HT1080 (cell line): ENCODE data around the gene SNUPN. TPM values are rescaled to one million over a fixed set of nuclear protein-coding genes. Genes with fewer than 3 reads are reported as not detected.

Source experiments
- DNase-seq: peaks from one replicate; pipeline ENCODE4 v3.0.0-alpha.2; 2015; ENCODE audit warnings: low read depth
- polyA plus RNA-seq, 2 experiments: library from polyadenylated mRNA; depleted of rRNA; stranded (reverse); fragments of >200 nt; gene quantifications; 2 replicates each; pipeline ENCODE4 v1.2.3, GENCODE V29; 2015
- total RNA-seq: library from RNA; depleted of rRNA; stranded (reverse); fragments of >200 nt; shearing (Covaris generic); gene quantifications from 2 replicates; pipeline ENCODE4 v1.2.3, GENCODE V29; 2014; rRNA removed

SNUPN gene
- 33.6 and 39.4 TPM in 2 replicates for total RNA-seq
- polyA plus RNA-seq (2015; cell fraction: cytosol; rRNA removed): 45.0 and 45.1 TPM in 2 replicates
- polyA plus RNA-seq (2015; cell fraction: nucleus; rRNA removed): 28.2 and 35.8 TPM in 2 replicates

- peak; percentile 93 for DNase-seq
Observed at GRCh38 chr15:75625542-75626347, at the start of gene SNUPN. Gene SNUPN, minus strand, starts transcription at chr15:75625725. Its CDS starts 4,674 bp downstream, at chr15:75621051.

- DNase-seq: no peak
Observed at GRCh38 chr15:75674366-75674765, 48.8 kb upstream of the SNUPN start.

DNA sequence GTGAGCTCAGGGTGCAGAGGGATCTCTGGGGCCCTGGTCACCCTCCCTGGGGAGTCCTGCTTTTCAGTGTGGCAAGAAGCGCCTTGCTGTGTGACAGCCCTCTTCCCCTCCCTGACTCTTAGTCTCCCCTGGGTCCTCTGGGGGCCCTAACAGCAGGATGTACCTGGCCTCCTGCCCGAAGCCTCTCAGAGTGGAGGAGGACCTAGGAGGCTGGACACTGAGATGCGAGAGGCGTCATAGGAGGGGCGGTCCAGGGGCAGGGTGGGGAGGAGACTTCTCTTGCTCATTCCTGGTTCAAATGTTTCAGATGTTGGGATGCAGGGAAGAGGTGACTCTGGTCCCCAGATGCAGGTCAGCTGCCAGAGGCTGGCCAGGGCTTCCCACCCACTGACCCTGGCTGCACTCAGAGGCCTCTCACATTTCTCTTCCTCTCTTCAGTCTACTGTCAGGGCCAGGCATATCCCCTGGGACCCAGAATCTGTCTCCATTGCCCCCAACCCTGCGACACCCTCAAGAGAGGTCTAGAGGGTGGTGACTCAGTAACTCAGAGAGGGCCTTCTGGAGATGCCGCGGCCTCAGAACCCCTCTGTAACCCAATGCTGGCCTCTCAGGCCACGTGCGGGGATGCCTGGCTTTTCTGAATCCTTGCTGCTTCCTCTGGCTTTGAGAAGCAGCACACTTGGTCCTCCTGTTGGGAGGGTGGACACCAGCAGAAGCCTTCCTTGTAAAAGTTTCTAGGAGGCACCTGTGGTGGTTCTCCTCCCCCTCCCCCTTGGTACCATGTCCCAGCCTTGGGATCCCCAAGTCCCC lies 48.1 kb upstream of the SNUPN start:
- no peak for DNase-seq

GRCh38 chr15:75672646-75673425 lies 47.3 kb upstream of the SNUPN start:
- peak; percentile 34 for DNase-seq

GRCh38 chr15:75671730-75672602 lies 46.4 kb upstream of the SNUPN start:
- DNase-seq: no peak

DNA sequence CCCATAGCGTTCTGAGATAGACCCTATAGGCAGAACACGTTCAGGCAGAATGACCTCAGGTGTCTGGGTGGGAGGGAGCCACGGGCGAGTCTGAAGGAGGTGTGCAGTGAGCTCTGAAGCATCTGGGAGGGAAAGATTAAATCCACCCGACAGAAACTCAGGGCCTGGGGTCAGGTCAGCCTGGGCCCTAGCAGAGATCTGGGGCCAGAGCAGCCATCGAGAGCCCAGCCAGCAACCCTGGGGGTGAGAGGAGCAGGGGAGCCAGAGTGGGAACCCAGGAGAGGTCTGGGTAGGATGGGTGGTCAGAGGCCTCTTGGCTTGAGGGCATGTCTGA lies 44.3 kb upstream of the SNUPN start:
- no peak for DNase-seq

- peak; percentile 48 for DNase-seq
Observed at GRCh38 chr15:75669191-75669878, 43.8 kb upstream of the SNUPN start.

- DNase-seq: peak; percentile 99
Observed at GRCh38 chr15:75666823-75667501, 41.4 kb upstream of the SNUPN start.

GRCh38 chr15:75663931-75664421 lies 38.5 kb upstream of the SNUPN start:
- no peak for DNase-seq

DNA sequence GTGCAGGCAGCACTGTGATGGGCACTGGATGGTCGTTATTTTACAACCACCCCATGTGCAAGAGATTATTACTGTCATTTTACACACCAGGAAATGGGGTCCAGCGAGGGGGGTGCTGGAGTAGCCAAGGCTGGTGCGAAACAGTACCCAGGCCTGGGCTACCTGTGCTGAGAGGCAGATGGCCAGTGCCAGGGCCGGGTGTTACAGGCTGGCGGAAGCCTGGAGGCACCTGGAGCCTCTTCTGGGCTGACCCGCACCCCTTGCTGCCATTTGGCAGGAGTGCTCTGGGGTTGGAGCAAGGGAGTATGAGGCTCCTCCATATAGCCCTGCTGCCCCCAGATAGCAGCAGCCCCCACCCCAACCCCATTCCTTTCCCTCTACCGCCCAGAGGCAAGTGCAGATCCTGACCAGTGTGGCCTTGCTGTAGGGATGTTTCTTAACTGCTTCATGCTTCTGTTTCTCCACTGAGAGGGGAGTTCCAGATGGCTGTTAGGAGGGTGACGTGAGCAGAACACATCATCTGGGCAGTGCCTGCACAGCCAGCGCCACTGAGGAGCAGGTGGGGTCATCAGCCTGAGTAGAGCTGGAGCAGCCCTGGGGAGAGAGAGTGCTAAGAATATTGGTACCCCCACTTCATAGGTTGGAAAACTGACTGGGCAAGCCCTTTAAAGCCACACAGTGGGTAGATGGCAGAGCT lies 37.4 kb upstream of the SNUPN start:
- DNase-seq: no peak

GRCh38 chr15:75661756-75662140 lies 36.2 kb upstream of the SNUPN start:
- DNase-seq: no peak

DNA sequence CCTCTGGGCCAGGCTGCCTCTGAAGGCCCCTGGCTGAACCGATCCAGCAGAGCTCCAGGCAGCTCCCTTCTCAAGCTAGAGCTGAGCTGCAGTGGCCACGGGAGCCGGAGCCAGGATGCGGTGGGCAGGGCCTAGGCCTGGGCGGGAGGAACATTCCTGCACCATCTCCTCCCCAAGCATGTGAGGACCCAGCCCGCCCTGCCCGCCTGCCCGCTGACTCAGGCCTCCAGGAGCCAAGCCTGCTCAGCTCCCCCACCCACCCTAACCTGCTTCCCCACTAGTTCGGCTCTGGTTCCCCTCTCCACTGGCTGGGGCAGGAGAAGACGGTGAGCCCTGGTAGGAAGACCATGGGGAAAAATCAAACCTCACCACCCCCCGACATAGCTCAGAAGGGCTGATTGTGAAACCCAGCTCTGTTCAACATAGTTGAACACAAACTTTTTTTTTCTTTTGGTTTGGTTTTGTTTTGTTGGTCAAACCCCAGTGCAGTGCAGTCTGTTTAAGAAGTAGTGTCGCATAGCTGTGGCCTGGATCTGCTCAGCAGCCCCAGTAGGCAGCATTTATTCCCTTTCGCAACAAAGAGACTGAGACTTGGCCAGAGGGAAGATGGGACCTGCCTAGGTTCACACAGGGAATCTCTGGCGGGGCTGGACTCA lies 35.7 kb upstream of the SNUPN start:
- peak; percentile 94 for DNase-seq

DNA sequence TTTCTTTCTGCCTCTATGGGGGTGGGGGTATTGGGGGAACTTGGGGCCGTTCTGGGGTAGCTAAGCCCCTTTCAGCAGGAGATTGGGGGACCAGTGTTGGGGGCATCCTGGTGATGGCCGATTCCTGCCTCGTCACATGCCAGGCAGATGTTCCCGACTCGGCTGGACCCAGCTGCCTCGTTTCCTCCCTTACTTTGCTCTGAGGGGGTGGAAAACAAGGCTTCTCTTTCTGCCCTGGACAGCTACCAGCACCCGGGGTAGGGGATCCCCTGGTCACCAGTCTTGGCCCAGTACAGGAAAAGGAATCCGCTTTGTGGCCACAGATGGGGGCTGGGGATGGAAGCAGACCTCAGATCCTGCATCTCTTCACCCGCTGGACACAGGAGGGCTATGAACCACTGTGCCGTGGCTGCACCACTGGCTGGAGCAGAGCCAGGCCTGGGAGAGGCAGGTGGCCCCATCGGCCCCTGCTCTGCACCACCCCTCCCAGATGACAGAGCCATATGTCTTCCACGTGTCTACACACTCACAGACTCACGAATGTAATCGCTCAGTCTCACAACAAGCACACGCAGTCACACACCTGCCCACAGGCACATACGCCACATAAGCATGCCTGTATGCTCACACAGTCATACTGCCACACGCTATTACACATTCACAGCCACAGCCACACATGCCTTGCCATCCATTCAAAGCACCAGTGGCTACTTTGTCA lies 34.6 kb upstream of the SNUPN start:
- DNase-seq: no peak

DNA sequence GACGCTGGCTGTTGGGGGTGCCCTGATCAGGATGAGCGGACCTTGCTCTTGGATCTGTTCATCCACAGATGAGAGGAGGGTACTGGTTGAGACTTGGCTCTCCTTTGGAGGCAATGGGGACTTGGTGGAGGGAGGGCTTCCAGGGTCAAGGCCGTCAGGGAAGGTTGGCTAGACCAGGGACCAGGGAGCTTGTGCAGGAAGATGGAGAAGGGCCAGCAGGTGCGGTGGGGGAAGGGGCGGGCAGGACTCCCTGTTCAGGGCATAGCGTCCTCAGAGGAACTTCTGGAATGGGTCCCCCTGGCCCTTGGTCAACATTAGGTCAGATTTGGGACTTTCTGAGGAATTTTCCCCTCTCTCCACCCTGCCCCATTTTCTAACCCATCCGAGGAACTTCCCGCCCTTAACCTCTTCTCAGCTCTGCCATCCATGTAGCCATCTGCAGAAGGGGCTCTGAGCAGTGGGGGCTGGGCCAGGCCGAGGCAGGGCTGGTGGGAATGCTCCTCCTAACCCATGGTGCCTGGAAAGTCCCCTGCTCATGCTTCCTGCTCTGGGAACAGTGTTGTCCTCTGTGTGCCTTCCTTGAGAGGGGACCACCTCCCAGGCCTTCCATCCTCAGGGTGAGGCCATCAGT lies 33.7 kb upstream of the SNUPN start:
- no peak for DNase-seq

DNA sequence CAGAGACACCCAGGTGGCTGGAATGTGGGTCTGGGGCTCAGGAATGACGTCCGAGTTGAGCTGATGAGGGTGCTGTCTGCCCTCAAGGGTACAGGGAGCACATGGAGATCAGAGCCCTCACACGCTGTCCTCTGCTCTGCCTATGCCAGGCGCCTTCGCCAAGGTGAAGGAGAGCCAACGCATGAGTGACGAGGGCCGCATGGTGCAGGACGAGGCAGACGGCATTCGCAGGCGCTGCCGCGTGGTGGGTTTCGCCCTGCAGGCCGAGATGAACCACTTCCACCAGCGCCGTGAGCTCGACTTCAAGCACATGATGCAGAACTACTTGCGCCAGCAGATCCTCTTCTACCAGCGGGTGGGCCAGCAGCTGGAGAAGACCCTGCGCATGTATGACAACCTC lies 31.3 kb upstream of the SNUPN start:
- no peak for DNase-seq

- DNase-seq: no peak
Observed at GRCh38 chr15:75656331-75656730, 30.8 kb upstream of the SNUPN start.

DNA sequence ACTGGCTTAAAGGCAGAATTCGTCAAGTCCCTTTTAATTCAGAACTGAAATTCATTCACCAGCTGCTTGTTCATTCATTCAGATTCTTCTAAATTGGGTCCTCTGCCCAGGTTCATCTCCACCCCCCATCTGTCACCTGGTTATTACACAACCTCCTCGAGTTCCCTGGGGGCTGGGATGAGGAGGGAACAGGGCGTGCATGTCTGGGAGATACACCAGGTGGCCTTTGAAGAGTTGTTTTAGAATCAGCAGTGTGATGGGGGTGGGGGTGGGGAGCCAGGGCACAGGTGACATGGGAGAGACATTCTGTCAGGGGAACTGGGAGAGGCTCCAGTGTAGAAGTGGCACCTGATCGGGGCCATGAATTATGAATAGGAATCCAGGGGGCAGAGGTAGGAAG lies 30.4 kb upstream of the SNUPN start:
- DNase-seq: no peak
